HG02763 (cell line): ENCODE measurements around the gene SLC38A11.

Experiments used
- ATAC-seq: cut with Tn5 transposase; IDR thresholded peaks from one replicate; pipeline ENCODE4 v1.9.1; 2021; ENCODE audit warnings: mild to moderate bottlenecking, moderate library complexity; ENCODE audit not compliant: unreplicated experiment

The SLC38A11 gene

DNA sequence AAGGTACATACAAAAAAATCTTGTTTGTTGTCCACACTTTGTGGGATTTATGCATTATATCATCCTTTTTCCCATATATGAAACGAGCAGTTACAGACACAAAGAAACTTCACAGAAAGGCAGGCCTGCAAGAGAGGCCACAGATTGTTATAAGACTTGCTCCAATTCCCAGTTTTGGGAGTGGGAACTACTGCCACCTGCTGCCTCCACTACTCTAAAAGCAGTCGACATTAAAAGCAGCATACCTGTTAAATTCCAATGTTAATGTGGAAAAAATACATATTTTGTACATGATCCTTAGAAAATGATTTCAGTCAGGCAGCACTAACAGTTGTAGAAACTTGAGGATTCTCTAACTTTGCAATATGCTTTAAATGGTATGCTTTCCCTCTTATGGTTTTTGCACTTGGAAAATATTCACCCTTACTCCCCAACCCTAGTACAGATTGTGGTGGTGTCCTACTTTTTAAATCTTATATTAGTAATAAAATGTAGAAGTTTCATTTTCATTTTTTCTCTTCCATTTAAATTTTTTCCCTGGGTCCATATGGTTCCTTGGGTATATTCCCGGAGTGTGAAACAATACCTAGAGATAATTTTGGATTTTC is 37.9 kb downstream of the SLC38A11 start:
- ATAC-seq: no peak

DNA sequence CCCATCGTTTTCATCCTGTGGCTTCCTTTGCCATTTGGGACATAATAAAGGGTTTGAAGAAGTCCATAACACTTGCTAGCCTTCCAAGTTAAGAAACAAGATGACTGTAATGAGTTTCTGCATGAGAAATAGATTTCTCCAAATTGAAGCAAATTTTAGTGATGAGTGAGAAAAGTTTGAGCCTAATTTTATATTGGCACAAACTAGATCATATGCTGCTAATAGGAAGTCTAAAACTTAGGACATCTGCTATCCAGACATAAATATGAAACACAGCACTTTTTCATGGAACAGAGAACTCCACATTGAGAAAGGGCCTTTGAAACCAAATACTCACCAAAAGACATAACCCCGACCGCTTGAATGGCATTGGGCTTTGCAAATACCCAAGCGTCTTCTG is 39.8 kb downstream of the SLC38A11 start:
- ATAC-seq: no peak

DNA sequence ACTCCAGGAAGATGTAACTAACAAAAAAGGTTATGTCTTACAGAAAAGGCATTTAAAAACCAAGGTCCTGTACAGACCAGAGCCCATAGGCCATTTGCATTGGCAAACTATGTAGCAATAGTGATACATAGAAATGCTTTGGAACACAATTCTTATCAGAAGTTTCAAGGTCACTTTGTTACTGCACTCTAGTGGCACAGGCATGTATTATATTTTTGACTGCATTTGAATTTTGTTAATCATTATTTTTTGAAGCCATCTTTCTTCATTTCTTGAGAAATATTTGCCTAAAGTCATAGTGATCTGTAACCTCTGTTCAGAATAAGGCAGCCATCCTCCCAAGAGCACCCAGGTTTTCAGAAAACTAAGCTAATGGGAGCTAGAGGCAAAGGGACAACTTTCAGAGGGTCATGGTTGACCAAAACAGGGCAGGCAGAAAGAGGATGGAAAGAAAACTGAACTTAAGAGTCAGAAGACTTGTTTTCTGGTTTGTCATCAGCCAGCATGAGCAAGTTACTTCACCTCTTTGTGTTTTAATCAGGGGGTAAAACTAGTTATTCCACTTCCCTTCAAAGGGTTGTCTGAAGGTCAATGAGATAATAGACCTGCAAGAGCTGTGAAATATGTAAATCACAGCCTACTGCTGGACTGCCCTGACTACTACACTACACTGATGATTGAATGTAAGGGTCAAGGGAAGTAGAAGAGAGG is 41.5 kb downstream of the SLC38A11 start:
- no peak for ATAC-seq

DNA sequence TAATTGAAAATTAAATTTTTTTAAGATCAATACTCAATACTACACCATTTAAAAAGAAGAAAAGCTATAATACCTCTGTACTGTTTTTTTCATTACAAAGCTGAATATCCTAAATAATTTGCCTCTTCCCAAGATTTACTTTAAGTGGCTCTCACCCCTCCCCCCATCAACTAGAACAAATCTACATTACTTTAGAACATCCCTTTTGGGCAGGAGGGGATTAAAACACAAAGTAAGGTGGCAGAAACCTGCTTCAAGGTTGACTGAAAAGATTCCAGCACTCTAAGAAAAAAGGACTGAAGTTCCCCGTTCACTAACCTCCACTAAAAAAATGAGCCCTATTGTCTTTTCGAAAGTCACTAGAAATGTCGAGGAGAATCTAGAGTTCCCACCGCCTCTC is 42.3 kb downstream of the SLC38A11 start:
- no peak for ATAC-seq

DNA sequence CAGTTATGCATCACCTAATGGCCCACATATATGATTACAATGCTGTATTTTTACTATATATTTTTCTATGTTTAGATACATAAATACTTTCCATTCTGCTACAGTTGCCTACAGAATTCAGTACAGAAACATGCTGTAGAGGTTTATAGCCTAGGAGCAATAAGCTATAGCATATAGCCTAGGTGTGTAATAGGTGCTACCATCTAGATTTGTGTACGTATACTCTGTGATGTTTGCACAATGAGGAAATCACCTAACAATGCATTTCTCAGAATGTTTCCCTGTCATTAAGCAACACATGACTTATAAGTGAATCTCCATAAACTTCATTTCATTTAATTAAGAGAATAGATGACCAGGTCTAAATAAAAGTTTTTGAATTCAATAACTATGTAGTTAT is 43.5 kb downstream of the SLC38A11 start:
- ATAC-seq: no peak

DNA sequence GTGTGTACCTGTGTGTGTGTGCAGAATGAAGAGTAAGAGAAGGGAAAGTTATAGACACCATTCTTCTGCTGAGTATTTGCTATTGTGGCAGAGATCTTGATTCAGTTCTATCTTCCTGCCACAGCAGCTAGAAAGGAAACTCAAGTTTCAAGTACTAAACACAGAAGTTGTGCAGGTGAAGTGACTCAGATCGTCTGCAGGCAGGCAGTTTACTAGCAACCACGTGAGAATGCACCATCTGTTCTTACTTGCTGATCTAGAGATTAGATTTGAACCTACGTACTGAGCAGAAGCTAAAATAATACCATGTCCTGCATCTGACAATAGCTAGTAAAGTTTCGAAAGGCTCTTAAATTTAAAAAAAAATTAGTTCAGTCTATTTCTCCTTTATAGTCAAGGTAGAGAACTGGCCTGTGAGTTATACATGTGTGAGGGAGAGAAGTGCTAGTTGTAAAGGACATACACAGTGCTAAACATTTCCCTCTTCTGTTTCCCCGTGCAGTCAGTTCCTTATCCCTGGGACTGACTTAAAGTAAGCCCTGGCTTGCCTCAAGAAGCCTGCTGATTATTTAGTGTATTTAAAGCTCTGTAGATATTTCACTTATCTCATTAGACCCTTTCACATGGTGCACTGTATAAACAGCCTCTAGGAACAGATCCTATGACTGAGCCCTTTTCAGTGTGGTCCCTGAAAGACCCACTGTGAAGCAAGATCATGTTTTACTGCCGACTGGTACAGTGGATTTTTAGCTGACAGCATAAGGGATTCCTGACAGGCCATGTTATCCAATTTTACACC is 45.0 kb downstream of the SLC38A11 start:
- ATAC-seq: peak; percentile 67

DNA sequence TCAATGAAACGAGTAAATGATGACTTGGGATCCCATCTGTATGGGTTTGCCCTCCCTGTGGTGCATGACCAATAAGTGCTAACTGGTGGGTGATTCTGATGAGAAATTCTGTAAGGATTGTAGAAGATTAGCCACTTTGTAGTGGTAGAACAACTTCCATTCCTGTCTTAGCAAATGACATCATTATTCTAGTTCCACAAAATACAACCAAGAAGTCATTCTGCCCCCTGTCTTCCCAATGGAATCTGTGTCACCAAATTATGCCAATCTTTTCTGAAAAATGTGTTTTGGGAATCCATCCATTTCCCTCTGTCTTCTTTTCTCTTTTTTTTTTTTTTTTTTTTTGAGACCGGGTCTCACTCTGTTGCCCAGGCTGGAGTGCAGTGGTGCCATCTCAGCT is 48.4 kb downstream of the SLC38A11 start:
- no peak for ATAC-seq

DNA sequence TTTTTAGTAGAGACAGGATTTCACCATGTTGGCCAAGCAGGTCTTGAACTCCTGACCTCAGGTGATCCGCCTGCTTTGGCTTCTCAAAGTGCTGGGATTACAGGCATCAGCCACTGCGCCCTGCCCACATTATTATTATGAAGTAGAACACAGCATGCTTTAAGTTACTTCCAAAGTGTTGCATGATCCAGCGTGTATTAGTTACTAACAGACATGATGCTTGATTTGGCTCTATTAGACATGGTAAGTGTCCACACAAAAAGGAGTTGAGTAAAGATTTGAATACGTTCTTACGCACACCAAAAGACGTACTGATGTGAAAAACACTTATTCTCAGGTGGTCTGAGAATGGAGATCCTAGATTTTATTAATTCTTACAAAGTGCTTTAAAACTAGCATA is 50.0 kb downstream of the SLC38A11 start:
- no peak for ATAC-seq

DNA sequence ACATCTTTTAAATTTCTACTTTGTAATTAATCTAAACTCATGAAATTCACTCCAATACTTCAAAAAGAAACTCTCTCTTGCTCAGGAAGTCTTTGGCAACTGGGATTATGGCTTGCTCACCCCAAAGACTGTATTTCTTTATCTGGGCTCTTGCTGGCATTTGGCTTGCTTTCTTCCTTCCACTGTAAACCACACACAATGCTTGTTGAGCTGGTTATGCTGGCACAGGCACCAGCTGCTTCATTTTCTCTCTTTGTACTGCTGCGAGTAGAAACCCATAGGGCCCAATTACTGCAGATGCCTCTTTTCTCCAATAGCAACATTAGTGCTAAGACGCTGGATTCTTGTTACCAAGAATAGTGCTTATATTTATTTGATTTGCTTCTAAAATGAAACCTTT is 51.4 kb downstream of the SLC38A11 start:
- ATAC-seq: no peak

DNA sequence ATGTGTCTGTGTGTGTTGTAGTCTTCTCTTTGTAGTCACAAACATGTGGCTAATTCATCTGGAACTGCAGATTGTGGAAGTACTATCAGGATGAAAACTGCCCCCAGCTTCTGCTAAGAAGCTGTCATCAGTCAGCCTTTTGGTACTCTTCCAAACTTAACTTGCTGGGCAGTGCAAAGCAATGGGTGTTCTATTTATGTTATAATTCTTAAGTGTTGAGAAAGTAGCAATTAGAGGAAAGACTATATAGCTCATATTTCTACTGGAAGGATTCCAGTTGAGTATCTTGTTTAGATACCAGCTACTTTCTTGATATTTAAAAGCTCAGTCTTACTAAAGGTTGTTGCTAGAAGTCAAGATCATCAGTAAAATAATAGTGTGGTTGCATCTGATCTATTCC is 52.1 kb downstream of the SLC38A11 start:
- ATAC-seq: no peak

DNA sequence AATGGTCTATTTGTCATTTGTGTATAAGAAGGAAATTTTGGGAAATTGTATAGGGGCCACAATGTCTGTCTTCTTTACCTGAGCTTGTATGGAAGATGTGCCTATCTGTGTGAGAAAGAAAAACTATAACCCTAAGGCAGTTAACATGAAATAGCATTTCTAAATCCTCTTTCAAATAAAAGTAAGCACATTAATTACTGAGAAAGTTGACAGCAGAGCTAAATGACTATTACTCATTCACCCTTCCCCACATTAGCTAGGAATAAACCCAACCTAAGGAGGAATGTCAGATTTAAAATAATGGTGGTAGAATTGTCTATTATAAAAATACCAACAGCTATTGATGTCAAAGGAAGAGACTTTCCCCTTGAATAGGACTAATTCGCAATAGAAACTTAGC is 56.2 kb downstream of the SLC38A11 start:
- no peak for ATAC-seq

DNA sequence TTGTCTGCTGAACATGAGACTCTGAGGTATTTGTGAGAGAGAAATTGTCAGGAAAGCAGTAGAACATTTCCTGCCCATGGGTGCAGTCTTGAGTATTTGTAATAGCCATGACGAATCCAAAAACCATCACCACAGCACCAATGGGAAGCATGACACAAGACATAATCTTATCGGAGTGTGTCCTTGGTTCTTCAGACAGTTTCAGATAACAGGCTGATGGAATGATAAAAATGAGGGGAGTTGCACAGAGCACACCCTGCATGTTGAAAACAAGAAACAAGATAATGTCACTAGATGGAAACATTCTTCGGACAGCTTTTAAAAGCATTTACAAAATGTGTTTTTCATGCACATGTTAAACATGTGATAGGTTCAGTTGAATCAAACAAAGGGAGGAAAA is 56.9 kb downstream of the SLC38A11 start:
- no peak for ATAC-seq

DNA sequence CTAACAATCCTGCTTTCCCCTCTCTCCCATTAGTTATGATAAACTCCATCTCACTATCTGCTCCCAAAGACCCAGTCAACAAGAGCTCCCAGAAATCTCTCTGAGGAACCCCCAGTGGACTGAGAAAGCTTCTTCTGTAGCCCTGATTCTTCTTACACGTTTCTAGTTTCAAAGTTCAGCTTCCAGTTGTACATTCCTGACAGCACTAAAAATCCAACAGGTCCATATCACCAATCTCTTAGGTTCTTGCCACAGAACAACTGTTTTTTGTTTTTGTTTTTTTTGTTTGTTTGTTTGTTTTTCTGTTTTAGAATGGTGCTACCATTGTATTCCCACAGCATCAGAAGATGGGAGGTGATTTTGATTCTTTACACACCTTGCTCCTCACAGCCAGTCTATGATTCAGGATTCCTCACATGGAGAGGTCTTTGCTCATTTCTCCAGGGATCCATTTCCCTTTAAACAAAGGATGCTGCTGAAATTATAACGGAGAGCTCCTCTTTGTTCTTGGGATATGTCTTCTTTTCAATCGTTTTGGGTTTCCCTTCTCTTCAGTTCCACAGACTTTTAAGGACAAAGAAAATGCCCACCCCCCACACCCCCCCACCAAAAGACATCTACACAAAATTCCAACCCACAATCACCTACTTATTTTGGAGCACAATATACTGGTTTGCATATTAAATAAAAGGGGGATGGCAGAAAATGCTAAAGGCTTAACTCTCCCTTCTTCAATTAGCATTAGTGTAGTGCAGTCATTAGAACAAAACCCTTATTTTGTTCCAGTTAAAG is 57.7 kb downstream of the SLC38A11 start:
- no peak for ATAC-seq

DNA sequence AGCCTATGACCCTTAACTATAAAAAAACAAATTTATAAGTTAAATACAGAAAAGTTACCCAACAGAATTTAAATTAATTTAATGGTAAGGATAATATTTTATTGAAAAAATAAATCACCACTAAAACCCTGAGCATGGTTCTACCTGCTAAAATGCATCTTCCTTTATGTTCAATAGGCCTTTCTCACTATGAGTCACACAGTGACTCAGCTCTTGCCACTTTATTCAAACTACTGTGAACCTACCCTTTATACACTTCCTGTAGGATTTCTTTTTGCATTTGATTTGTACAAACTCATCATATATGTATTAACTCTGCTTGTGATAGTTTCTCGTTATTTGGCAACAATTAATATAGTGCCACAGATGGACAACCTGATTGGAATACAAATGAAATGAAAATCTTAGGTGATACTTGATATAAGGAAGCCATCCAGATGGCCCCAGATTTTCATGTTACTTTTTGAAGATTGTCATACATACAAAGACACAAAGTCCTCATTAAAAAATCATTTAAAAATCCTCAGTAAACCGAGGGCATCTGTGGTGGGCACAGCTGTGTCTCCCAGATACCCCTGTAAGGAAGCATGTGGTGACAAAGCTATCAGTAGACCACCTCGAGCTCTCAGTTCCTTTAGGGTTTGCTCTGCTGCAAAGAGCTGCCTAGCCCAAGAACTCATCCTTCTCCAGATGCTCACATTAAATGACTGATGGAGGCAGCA is 58.5 kb downstream of the SLC38A11 start:
- ATAC-seq: peak; percentile 96

DNA sequence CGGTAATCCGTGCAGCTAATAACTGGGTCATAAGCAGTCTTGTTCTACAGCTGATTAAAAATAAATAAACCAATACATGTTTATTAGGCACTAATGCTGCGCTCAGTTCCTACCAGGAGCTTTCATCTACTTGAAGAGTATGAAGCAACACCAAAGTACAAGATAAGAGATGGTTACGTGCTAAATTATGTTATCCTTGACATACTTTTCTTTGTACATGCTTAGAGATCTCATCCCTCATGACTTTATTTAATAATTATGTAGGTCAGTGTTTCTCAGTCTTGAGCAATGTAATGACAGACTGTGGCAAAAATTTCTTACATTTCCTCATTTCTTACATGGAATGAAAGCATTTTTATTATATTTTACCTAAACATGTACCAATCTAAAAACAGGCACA is 59.1 kb downstream of the SLC38A11 start:
- no peak for ATAC-seq

DNA sequence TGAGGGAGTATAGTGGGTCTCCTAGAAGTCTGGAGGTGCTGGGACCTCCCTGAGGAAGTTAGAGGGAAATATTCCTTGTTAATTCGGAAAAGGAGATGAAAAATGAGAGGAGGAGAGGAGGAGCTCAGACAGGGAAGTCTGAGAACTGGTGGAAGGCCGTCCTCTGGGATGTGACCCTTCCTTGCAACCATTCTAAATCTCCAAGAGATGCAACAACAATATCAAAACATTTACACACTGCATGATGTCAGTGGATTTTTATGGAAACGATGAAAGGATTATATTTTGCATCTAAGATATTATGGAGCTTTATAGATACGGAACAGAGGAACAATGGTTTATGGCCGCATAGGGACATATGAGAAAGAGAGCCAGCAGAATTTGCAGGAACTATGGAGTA is 63.9 kb downstream of the SLC38A11 start:
- no peak for ATAC-seq

DNA sequence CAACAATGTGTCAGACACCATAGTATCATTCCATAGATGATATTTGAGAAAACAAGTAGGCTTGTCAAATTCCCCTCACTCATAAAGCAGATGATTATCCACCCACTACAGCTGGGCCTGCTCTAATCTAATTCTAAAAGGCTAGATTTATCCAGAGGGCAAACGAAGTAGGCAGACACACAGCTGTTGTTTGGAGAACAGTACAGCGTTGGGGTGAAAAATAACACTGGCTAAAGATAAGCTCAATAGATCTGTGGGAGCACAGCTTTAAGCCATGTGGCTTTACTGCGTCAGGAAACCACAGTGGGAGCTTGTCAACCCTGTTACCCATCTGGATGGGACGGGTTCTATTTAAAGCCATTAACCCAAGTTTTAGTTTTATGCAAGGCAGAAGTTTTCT is 64.8 kb downstream of the SLC38A11 start:
- ATAC-seq: no peak

DNA sequence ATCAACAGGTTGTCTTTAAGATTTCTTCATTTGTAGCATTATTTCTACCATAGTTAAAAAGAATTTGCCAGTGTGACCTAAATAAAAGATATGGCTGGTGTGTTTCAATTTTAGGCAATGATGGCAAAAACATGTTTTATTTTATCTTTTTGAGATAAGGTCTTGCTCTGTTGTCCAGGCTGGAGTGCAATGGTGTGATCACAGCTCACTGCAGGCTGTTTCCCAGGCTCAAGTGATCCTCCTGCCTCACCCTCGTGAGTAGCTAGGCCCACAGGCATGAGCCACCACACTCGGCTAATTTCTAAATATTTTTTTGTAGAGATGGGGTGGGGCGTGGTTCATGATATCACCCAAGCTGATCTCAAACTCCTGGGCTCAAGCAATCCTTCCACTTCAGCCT is 66.7 kb downstream of the SLC38A11 start:
- no peak for ATAC-seq

DNA sequence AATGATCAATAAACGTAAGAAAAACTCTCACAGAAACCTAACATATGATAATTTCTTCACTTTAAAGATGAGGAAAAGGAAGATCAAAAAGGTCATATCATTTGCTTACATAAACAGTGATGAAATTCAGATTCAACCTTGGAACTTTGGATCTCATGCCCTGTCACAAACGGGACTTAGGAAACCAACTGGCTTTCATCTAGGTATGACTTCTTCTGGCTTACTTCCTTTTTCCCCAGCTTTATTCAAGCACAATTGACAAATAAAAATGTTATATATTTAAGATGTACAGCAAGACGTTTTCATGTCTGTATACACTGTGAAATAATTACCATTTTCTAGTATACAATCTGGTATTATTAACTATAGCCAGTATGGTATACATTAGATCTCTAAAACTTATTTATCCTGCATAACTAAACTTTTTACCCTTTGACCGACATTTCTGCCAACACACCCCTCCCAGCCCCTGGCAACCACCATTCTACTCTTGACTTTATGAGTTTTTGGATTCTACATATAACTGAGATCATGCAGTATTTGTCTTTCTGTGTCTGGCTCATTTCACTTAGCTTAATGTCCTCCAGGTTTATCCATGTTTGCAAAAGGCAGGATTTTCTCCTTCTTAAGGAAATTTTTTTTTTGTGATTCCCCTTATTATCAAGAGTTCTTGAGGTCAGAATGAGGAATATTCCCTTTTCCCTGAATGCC is 67.7 kb downstream of the SLC38A11 start:
- no peak for ATAC-seq

DNA sequence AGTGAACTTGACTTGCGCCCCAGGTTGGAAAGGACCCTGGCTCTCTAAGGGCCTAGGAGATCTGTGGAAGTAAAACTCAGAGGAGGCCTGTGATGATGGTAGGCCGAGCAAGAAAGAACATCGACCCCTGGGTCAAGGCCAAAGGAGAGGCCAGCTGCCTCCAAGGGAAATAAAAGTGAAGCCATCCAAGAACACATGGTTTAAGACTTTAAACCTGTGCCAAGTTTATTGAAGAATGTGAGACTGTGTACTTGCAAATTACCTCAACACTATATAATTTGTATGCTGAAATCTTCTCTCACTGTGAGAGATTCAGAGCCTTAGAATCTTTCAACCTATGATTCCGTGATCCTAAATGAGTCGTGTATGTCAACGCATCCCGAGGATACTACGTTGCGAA is 73.0 kb downstream of the SLC38A11 start:
- ATAC-seq: no peak
